GM12892 (cell line): ENCODE measurements around the gene FER.

Experiments used
- POLR2A ChIP-seq: IDR thresholded peaks from 2 replicates; pipeline ENCODE4 v1.6.1; 2011; ENCODE audit warnings: low read depth, low read length, control low read depth
- POLR2AphosphoS5 ChIP-seq: IDR thresholded peaks from 2 replicates; pipeline ENCODE4 v1.6.1; 2011; ENCODE audit warnings: low read depth, low read length, control low read depth
- TAF1 ChIP-seq: IDR thresholded peaks from 2 replicates; pipeline ENCODE4 v1.6.1; 2011; ENCODE audit warnings: low read depth, mild to moderate bottlenecking, control low read depth, low read length, borderline replicate concordance

- TF ChIP-seq POLR2AphosphoS5 (no peak), POLR2A (no peak), TAF1 (no peak)
Observed at GRCh38 chr5:108910627-108911026, 162.9 kb downstream of the FER start.
